ENCODE measurements around the gene LTO1.

Gene LTO1

GRCh38 chr11:69682221-69682620 lies 7.1 kb upstream of the LTO1 start:
- no peak overlapping the region for H3K27ac ChIP-seq (ENCODE audit: low read depth, low read length)
- H3K9ac ChIP-seq (ENCODE audit: low read length in 5 of 5) = no peak overlapping the region
- H3K4me3 ChIP-seq (ENCODE audit: low read depth in 1 of 5, low read length in 5 of 5) = no peak overlapping the region
- H3K27me3 ChIP-seq (ENCODE audit: control insufficient read depth in 5 of 5, insufficient read depth in 4 of 5, low read length in 5 of 5) = peaks cover 0 to 7% (median 3%) of the 10 kb centered on the region in 5 donors
- peaks cover 0 to 5% (median 5%) of the 10 kb centered on the region in 5 donors for H3K4me1 ChIP-seq (ENCODE audit: control insufficient read depth in 5 of 5, insufficient read depth in 5 of 5, low read length in 5 of 5)
- no peaks in the 10 kb centered on the region for H3K36me3 ChIP-seq (ENCODE audit: control insufficient read depth in 5 of 5, insufficient read depth in 5 of 5, low read length in 5 of 5)
- no peaks in the 10 kb centered on the region for H3K9me3 ChIP-seq (ENCODE audit: control insufficient read depth in 5 of 5, low read length in 5 of 5)

- Histone ChIP-seq H3K9ac (ENCODE audit: low read length in 5 of 5) (no peak overlapping the region), H3K4me3 (ENCODE audit: low read depth in 1 of 5, low read length in 5 of 5) (no peak overlapping the region), H3K36me3 (ENCODE audit: control insufficient read depth in 5 of 5, insufficient read depth in 5 of 5, low read length in 5 of 5) (no peaks in the 10 kb centered on the region), H3K27ac (ENCODE audit: low read depth, low read length) (no peak overlapping the region), H3K4me1 (ENCODE audit: control insufficient read depth in 5 of 5, insufficient read depth in 5 of 5, low read length in 5 of 5) (peaks cover 0 to 5% (median 2%) of the 10 kb centered on the region in 5 donors), H3K9me3 (ENCODE audit: control insufficient read depth in 5 of 5, low read length in 5 of 5) (no peaks in the 10 kb centered on the region), H3K27me3 (ENCODE audit: control insufficient read depth in 5 of 5, insufficient read depth in 4 of 5, low read length in 5 of 5) (peaks cover 0 to 4% (median 3%) of the 10 kb centered on the region in 5 donors)
These were observed 5.5 kb upstream of the LTO1 start for GRCh38 chr11:69680688-69681087.

- Histone ChIP-seq H3K27me3 (ENCODE audit: control insufficient read depth in 5 of 5, insufficient read depth in 4 of 5, low read length in 5 of 5) (no peaks in the 10 kb centered on the region), H3K4me3 (ENCODE audit: low read depth in 1 of 5, low read length in 5 of 5) (no peak overlapping the region), H3K9me3 (ENCODE audit: control insufficient read depth in 5 of 5, low read length in 5 of 5) (no peaks in the 10 kb centered on the region), H3K4me1 (ENCODE audit: control insufficient read depth in 5 of 5, insufficient read depth in 5 of 5, low read length in 5 of 5) (peaks cover 6 to 29% (median 22%) of the 10 kb centered on the region in 5 donors), H3K36me3 (ENCODE audit: control insufficient read depth in 5 of 5, insufficient read depth in 5 of 5, low read length in 5 of 5) (peaks cover 0 to 2% (median 1%) of the 10 kb centered on the region in 5 donors), H3K27ac (ENCODE audit: low read depth, low read length) (no peak overlapping the region), H3K9ac (ENCODE audit: low read length in 5 of 5) (no peak overlapping the region)
These were observed 2.6 kb upstream of the LTO1 start for GRCh38 chr11:69677749-69678148.

GRCh38 chr11:69674267-69674885 lies 777 bp downstream of the LTO1 start:
- H3K4me3 ChIP-seq (ENCODE audit: low read depth in 1 of 5, low read length in 5 of 5) = peak overlapping the region; percentile 86 to 96 (median 89)
- peak overlapping the region; percentile 81 to 99 (median 99) for H3K9ac ChIP-seq (ENCODE audit: low read length in 5 of 5)
- peaks cover 6 to 27% (median 23%) of the 10 kb centered on the region in 5 donors for H3K36me3 ChIP-seq (ENCODE audit: control insufficient read depth in 5 of 5, insufficient read depth in 5 of 5, low read length in 5 of 5)
- H3K27ac ChIP-seq (ENCODE audit: low read depth, low read length) = peak overlapping the region; percentile 86
- no peaks in the 10 kb centered on the region for H3K9me3 ChIP-seq (ENCODE audit: control insufficient read depth in 5 of 5, low read length in 5 of 5)
- H3K27me3 ChIP-seq (ENCODE audit: control insufficient read depth in 5 of 5, insufficient read depth in 4 of 5, low read length in 5 of 5) = no peaks in the 10 kb centered on the region
- H3K4me1 ChIP-seq (ENCODE audit: control insufficient read depth in 5 of 5, insufficient read depth in 5 of 5, low read length in 5 of 5) = peaks cover 11 to 38% (median 30%) of the 10 kb centered on the region in 5 donors

GRCh38 chr11:69671734-69672465 lies 3.3 kb downstream of the LTO1 start:
- Histone ChIP-seq H3K9me3 (ENCODE audit: control insufficient read depth in 5 of 5, low read length in 5 of 5) (no peaks in the 10 kb centered on the region), H3K4me3 (ENCODE audit: low read depth in 1 of 5, low read length in 5 of 5) (no peak overlapping the region), H3K36me3 (ENCODE audit: control insufficient read depth in 5 of 5, insufficient read depth in 5 of 5, low read length in 5 of 5) (peaks cover 6 to 42% (median 31%) of the 10 kb centered on the region in 5 donors), H3K9ac (ENCODE audit: low read length in 5 of 5) (peak overlapping the region in 1 of 5 donors; percentile 27), H3K4me1 (ENCODE audit: control insufficient read depth in 5 of 5, insufficient read depth in 5 of 5, low read length in 5 of 5) (peaks cover 11 to 43% (median 34%) of the 10 kb centered on the region in 5 donors), H3K27ac (ENCODE audit: low read depth, low read length) (no peak overlapping the region), H3K27me3 (ENCODE audit: control insufficient read depth in 5 of 5, insufficient read depth in 4 of 5, low read length in 5 of 5) (no peaks in the 10 kb centered on the region)

GRCh38 chr11:69670158-69670845 lies 4.9 kb downstream of the LTO1 start:
- Histone ChIP-seq H3K9ac (ENCODE audit: low read length in 5 of 5) (peak overlapping the region in 1 of 5 donors; percentile 35), H3K36me3 (ENCODE audit: control insufficient read depth in 5 of 5, insufficient read depth in 5 of 5, low read length in 5 of 5) (peaks cover 6 to 57% (median 45%) of the 10 kb centered on the region in 5 donors), H3K9me3 (ENCODE audit: control insufficient read depth in 5 of 5, low read length in 5 of 5) (no peaks in the 10 kb centered on the region), H3K27me3 (ENCODE audit: control insufficient read depth in 5 of 5, insufficient read depth in 4 of 5, low read length in 5 of 5) (no peaks in the 10 kb centered on the region), H3K4me3 (ENCODE audit: low read depth in 1 of 5, low read length in 5 of 5) (no peak overlapping the region), H3K4me1 (ENCODE audit: control insufficient read depth in 5 of 5, insufficient read depth in 5 of 5, low read length in 5 of 5) (peaks cover 11 to 37% (median 29%) of the 10 kb centered on the region in 5 donors), H3K27ac (ENCODE audit: low read depth, low read length) (no peak overlapping the region)

GRCh38 chr11:69669486-69669885 lies 5.7 kb downstream of the LTO1 start:
- no peak overlapping the region for H3K4me3 ChIP-seq (ENCODE audit: low read depth in 1 of 5, low read length in 5 of 5)
- H3K9me3 ChIP-seq (ENCODE audit: control insufficient read depth in 5 of 5, low read length in 5 of 5) = no peaks in the 10 kb centered on the region
- no peak overlapping the region for H3K9ac ChIP-seq (ENCODE audit: low read length in 5 of 5)
- peaks cover 10 to 30% (median 23%) of the 10 kb centered on the region in 5 donors for H3K4me1 ChIP-seq (ENCODE audit: control insufficient read depth in 5 of 5, insufficient read depth in 5 of 5, low read length in 5 of 5)
- H3K27me3 ChIP-seq (ENCODE audit: control insufficient read depth in 5 of 5, insufficient read depth in 4 of 5, low read length in 5 of 5) = no peaks in the 10 kb centered on the region
- no peak overlapping the region for H3K27ac ChIP-seq (ENCODE audit: low read depth, low read length)
- peaks cover 6 to 65% (median 53%) of the 10 kb centered on the region in 5 donors for H3K36me3 ChIP-seq (ENCODE audit: control insufficient read depth in 5 of 5, insufficient read depth in 5 of 5, low read length in 5 of 5)

GRCh38 chr11:69667619-69668604 lies 7.2 kb downstream of the LTO1 start:
- H3K27ac ChIP-seq (ENCODE audit: low read depth, low read length) = no peak overlapping the region

More at GRCh38 chr11:69667619-69668604, 7.2 kb downstream of the LTO1 start:
- no peak overlapping the region for H3K4me3 ChIP-seq (ENCODE audit: low read depth in 1 of 5, low read length in 5 of 5)
- H3K4me1 ChIP-seq (ENCODE audit: control insufficient read depth in 5 of 5, insufficient read depth in 5 of 5, low read length in 5 of 5) = peaks cover 5 to 16% (median 11%) of the 10 kb centered on the region in 5 donors
- H3K36me3 ChIP-seq (ENCODE audit: control insufficient read depth in 5 of 5, insufficient read depth in 5 of 5, low read length in 5 of 5) = peaks cover 6 to 80% (median 66%) of the 10 kb centered on the region in 5 donors
- peak overlapping the region in 1 of 5 donors; percentile 9 for H3K9ac ChIP-seq (ENCODE audit: low read length in 5 of 5)
- H3K9me3 ChIP-seq (ENCODE audit: control insufficient read depth in 5 of 5, low read length in 5 of 5) = no peaks in the 10 kb centered on the region
- no peaks in the 10 kb centered on the region for H3K27me3 ChIP-seq (ENCODE audit: control insufficient read depth in 5 of 5, insufficient read depth in 4 of 5, low read length in 5 of 5)

All from subcutaneous abdominal adipose tissue (tissue), 5 donors.